SK-N-SH (cell line): ENCODE results near the gene ASB11. TPM values are rescaled to one million over a fixed set of nuclear protein-coding genes. Genes with fewer than 3 reads are reported as not detected.
A peak's percentile ranks its signal among the peaks of the same experiment; 100 is the strongest.

Experiments
- CTCF ChIA-PET: fragments of 300-600, 350-600 bp; formaldehyde crosslinking; extraction: SDS; loops from one replicate; lab custom pipeline; 2021; lab: Yijun Ruan, JAX
- POLR2A ChIA-PET: fragments of 350-600 bp; sonication (Branson Sonifier 250); formaldehyde crosslinking; extraction: SDS; loops from one replicate; lab custom pipeline; 2020; ENCODE audit warnings: antibody characterized with exemption, inconsistent platforms; lab: Yijun Ruan, JAX
- DNase-seq: peaks from one replicate; pipeline ENCODE4 v3.0.0; 2012
- H2AFZ ChIP-seq: fragments of 200-600 bp; sonication (generic); 2 replicates; pipeline ENCODE4 v1.8.1; 2016; ENCODE audit warnings: antibody characterized with exemption, mild to moderate bottlenecking, low read depth
- H3F3A ChIP-seq: fragments of 200-600 bp; sonication (generic); replicated peaks from 2 replicates; pipeline ENCODE3; 2016; ENCODE audit warnings: antibody characterized with exemption, mild to moderate bottlenecking; ENCODE audit not compliant: insufficient read depth
- H3K27ac ChIP-seq, 2 experiments: fragments of 200-500 bp in 1 of 2; fragments of 200-600 bp in 1 of 2; sonication (Bioruptor generic) in 1 of 2; sonication (generic), shearing (Covaris generic) in 1 of 2; 2 replicates each; pipeline versions ENCODE4 v1.5.1 to v1.6.1; 2014 to 2016; ENCODE audit warnings: low read depth in 2 of 2, inconsistent platforms in 1 of 2, low read length in 1 of 2, mild to moderate bottlenecking in 1 of 2, mixed read lengths in 1 of 2
- H3K27me3 ChIP-seq: fragments of 200-600 bp; sonication (generic), shearing (Covaris generic); 2 replicates; pipeline ENCODE4 v1.6.1; 2016; ENCODE audit warnings: mixed run types; ENCODE audit not compliant: insufficient read depth
- H3K36me3 ChIP-seq, 2 experiments: fragments of 200-500 bp in 1 of 2; fragments of 200-600 bp in 1 of 2; sonication (Bioruptor generic) in 1 of 2; sonication (generic) in 1 of 2; replicated peaks in 1 of 2; 2 replicates each; pipeline versions ENCODE3 to v1.5.1; 2014 to 2016; ENCODE audit warnings: low read length in 1 of 2, mild to moderate bottlenecking in 1 of 2; ENCODE audit not compliant: insufficient read depth in 2 of 2, control insufficient read depth in 1 of 2
- H3K4me1 ChIP-seq, 2 experiments: fragments of 200-500 bp in 1 of 2; fragments of 200-600 bp in 1 of 2; sonication (Bioruptor generic) in 1 of 2; sonication (generic), shearing (Covaris generic) in 1 of 2; 2 replicates each; pipeline versions ENCODE4 v1.5.1 to v1.6.1; 2014 to 2016; ENCODE audit warnings: low read depth in 1 of 2, low read length in 1 of 2, mixed run types in 1 of 2; ENCODE audit not compliant: insufficient read depth in 2 of 2, control insufficient read depth in 1 of 2
- H3K4me2 ChIP-seq: fragments of 200-600 bp; sonication (generic), shearing (Covaris generic); 2 replicates; pipeline ENCODE4 v1.6.1; 2017; ENCODE audit warnings: mixed run types
- H3K4me3 ChIP-seq, 2 experiments: fragments of 200-500 bp in 1 of 2; fragments of 200-600 bp in 1 of 2; sonication (Bioruptor generic) in 1 of 2; sonication (generic), shearing (Covaris generic) in 1 of 2; 2 replicates each; pipeline versions ENCODE4 v1.5.1 to v1.8.1; 2014 to 2016; ENCODE audit warnings: low read depth in 2 of 2, inconsistent platforms in 1 of 2, low read length in 1 of 2, mild to moderate bottlenecking in 1 of 2, mixed read lengths in 1 of 2, moderate library complexity in 1 of 2
- H3K79me2 ChIP-seq: fragments of 200-600 bp; sonication (generic); 2 replicates; pipeline ENCODE4 v1.8.1; 2017; ENCODE audit warnings: mild to moderate bottlenecking; ENCODE audit not compliant: insufficient read depth
- H3K9ac ChIP-seq: fragments of 200-600 bp; sonication (generic); 2 replicates; pipeline ENCODE4 v1.6.1; 2017; ENCODE audit warnings: mixed run types
- H3K9me2 ChIP-seq: fragments of 200-600 bp; sonication (generic); 2 replicates; pipeline ENCODE4 v1.6.1; 2017; ENCODE audit warnings: mixed run types
- H3K9me3 ChIP-seq: fragments of 200-600 bp; sonication (generic); 2 replicates; pipeline ENCODE4 v1.6.1; 2017; ENCODE audit warnings: mixed run types, mild to moderate bottlenecking, moderate library complexity
- H4K20me1 ChIP-seq: fragments of 200-600 bp; sonication (generic); 2 replicates; pipeline ENCODE4 v1.6.1; 2017; ENCODE audit warnings: mild to moderate bottlenecking, mixed run types; ENCODE audit not compliant: insufficient read depth
- EZH2phosphoT487 ChIP-seq: fragments of 200-600 bp; sonication (generic); IDR thresholded peaks from 2 replicates; pipeline ENCODE4 v1.6.1; 2017; ENCODE audit warnings: low read depth, mixed run types, mild to moderate bottlenecking, antibody characterized with exemption, moderate library complexity, borderline replicate concordance
- FOSL2 ChIP-seq: IDR thresholded peaks from 2 replicates; pipeline ENCODE4 v1.4.0; 2012; ENCODE audit warnings: low read depth, mild to moderate bottlenecking, moderate library complexity, borderline replicate concordance
- GABPA ChIP-seq: IDR thresholded peaks from 2 replicates; pipeline ENCODE4 v1.4.0; 2012; ENCODE audit warnings: low read depth, mild to moderate bottlenecking
- JUND ChIP-seq: IDR thresholded peaks from 2 replicates; pipeline ENCODE4 v1.4.0; 2012
- MEF2A ChIP-seq: IDR thresholded peaks from 2 replicates; pipeline ENCODE4 v1.4.0; 2012; ENCODE audit warnings: low read depth, borderline replicate concordance
- RCOR1 ChIP-seq: fragments of 150-350 bp; IDR thresholded peaks from 2 replicates; pipeline ENCODE4 v1.6.1; 2017; ENCODE audit warnings: antibody characterized with exemption, low read length
- RXRA ChIP-seq: IDR thresholded peaks from 2 replicates; pipeline ENCODE4 v1.4.0; 2012; ENCODE audit warnings: low read depth, mild to moderate bottlenecking, borderline replicate concordance
- TEAD4 ChIP-seq: IDR thresholded peaks from 2 replicates; pipeline ENCODE4 v1.4.0; 2012; ENCODE audit warnings: mild to moderate bottlenecking, borderline replicate concordance; ENCODE audit not compliant: insufficient read depth
- YY1 ChIP-seq: IDR thresholded peaks from 2 replicates; pipeline ENCODE4 v1.4.0; 2012; ENCODE audit warnings: low read depth, mild to moderate bottlenecking
- WGBS: methylation state at CpG from one replicate; pipeline ENCODE4 v1.1.6; 2017; ENCODE audit warnings: low lambda C conversion rate; 5-methylcytosine and 5-hydroxymethylcytosine counted together
- polyA plus RNA-seq, 3 experiments: library from polyadenylated mRNA; depleted of rRNA; stranded (reverse); fragments of >200 nt; gene quantifications; 2 replicates each; pipeline ENCODE4 v1.2.3, GENCODE V29; 2012
- TF ChIP-seq, protein P1 (sequence below): IDR thresholded peaks from 2 replicates; pipeline ENCODE4; 2012
- TF ChIP-seq, protein P2 (sequence below): IDR thresholded peaks from 2 replicates; pipeline ENCODE4 v1.4.0; 2012; ENCODE audit warnings: low read depth, borderline replicate concordance
- TF ChIP-seq, protein P3 (sequence below): fragments of 150-350 bp; IDR thresholded peaks from 2 replicates; pipeline ENCODE4 v1.6.1; 2016; ENCODE audit warnings: mild to moderate bottlenecking, low read depth, low read length
- TF ChIP-seq, protein P4 (sequence below): IDR thresholded peaks from 2 replicates; pipeline ENCODE4 v1.6.1; 2012; ENCODE audit warnings: mild to moderate bottlenecking, low read depth, low read length, moderate library complexity

The ASB11 gene
- polyA plus RNA-seq, 1 of the 3 experiments (the other 2 are of a cell fraction): not detected

DNA sequence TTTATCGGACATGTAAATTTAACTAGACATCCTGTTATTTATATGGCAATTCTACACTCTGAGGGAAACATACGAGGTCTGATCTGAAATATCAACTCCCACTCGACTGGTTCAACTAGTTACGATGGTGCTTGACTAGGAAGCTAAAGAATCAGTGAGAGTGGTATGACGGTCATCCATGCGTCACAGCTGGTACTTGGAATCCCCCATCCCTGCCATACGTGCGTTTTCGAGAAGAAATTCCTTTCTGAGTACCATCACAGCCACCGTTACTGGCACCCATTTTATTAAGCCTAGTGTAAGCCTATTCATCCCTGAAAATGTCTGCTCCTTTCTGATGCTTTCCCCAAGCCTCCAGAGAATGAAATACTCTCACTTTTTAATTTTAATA lies 20.6 kb upstream of the ASB11 start:
- H3K4me2 ChIP-seq: peak overlapping the region; percentile 63
- POLR2A ChIA-PET: no interaction called here
- peak; percentile 44 for DNase-seq
- H3K36me3 ChIP-seq: peaks cover 0 to 18% of the 10 kb centered on the region in 2 experiments
- no peaks in the 10 kb centered on the region for H3K9me3 ChIP-seq
- H2AFZ ChIP-seq: peak overlapping the region; percentile 74; the same call in 1 of the 2 replicates
- H3F3A ChIP-seq: no peaks in the 10 kb centered on the region
- peak overlapping the region; percentile 65 for H3K27ac ChIP-seq
- peaks cover 24% of the 10 kb centered on the region; the same call in 1 of the 2 replicates for H3K79me2 ChIP-seq
- CTCF ChIA-PET: interaction anchor here (5.4 kb wide), 1 partner anchor 13 kb away, joined by 30 read pairs; no protein-coding TSS in a partner anchor
- H3K4me3 ChIP-seq: peak overlapping the region; percentile 53 to 56
- TF ChIP-seq TEAD4 (no peak), YY1 (no peak), RXRA (no peak), JUND (no peak), GABPA (no peak), FOSL2 (no peak), RCOR1 (no peak), MEF2A (no peak), EZH2phosphoT487 (no peak)
- TF ChIP-seq, protein P1, sequence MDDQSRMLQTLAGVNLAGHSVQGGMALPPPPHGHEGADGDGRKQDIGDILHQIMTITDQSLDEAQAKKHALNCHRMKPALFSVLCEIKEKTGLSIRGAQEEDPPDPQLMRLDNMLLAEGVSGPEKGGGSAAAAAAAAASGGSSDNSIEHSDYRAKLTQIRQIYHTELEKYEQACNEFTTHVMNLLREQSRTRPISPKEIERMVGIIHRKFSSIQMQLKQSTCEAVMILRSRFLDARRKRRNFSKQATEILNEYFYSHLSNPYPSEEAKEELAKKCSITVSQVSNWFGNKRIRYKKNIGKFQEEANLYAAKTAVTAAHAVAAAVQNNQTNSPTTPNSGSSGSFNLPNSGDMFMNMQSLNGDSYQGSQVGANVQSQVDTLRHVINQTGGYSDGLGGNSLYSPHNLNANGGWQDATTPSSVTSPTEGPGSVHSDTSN: no peak
- TF ChIP-seq, protein P2, sequence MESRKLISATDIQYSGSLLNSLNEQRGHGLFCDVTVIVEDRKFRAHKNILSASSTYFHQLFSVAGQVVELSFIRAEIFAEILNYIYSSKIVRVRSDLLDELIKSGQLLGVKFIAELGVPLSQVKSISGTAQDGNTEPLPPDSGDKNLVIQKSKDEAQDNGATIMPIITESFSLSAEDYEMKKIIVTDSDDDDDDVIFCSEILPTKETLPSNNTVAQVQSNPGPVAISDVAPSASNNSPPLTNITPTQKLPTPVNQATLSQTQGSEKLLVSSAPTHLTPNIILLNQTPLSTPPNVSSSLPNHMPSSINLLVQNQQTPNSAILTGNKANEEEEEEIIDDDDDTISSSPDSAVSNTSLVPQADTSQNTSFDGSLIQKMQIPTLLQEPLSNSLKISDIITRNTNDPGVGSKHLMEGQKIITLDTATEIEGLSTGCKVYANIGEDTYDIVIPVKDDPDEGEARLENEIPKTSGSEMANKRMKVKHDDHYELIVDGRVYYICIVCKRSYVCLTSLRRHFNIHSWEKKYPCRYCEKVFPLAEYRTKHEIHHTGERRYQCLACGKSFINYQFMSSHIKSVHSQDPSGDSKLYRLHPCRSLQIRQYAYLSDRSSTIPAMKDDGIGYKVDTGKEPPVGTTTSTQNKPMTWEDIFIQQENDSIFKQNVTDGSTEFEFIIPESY: no peak
- TF ChIP-seq, protein P3, sequence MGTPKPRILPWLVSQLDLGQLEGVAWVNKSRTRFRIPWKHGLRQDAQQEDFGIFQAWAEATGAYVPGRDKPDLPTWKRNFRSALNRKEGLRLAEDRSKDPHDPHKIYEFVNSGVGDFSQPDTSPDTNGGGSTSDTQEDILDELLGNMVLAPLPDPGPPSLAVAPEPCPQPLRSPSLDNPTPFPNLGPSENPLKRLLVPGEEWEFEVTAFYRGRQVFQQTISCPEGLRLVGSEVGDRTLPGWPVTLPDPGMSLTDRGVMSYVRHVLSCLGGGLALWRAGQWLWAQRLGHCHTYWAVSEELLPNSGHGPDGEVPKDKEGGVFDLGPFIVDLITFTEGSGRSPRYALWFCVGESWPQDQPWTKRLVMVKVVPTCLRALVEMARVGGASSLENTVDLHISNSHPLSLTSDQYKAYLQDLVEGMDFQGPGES: no peak
- TF ChIP-seq, protein P4, sequence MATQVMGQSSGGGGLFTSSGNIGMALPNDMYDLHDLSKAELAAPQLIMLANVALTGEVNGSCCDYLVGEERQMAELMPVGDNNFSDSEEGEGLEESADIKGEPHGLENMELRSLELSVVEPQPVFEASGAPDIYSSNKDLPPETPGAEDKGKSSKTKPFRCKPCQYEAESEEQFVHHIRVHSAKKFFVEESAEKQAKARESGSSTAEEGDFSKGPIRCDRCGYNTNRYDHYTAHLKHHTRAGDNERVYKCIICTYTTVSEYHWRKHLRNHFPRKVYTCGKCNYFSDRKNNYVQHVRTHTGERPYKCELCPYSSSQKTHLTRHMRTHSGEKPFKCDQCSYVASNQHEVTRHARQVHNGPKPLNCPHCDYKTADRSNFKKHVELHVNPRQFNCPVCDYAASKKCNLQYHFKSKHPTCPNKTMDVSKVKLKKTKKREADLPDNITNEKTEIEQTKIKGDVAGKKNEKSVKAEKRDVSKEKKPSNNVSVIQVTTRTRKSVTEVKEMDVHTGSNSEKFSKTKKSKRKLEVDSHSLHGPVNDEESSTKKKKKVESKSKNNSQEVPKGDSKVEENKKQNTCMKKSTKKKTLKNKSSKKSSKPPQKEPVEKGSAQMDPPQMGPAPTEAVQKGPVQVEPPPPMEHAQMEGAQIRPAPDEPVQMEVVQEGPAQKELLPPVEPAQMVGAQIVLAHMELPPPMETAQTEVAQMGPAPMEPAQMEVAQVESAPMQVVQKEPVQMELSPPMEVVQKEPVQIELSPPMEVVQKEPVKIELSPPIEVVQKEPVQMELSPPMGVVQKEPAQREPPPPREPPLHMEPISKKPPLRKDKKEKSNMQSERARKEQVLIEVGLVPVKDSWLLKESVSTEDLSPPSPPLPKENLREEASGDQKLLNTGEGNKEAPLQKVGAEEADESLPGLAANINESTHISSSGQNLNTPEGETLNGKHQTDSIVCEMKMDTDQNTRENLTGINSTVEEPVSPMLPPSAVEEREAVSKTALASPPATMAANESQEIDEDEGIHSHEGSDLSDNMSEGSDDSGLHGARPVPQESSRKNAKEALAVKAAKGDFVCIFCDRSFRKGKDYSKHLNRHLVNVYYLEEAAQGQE: no peak
- no peaks in the 10 kb centered on the region for H3K4me1 ChIP-seq
- no peaks in the 10 kb centered on the region for H4K20me1 ChIP-seq
- no peaks in the 10 kb centered on the region for H3K9me2 ChIP-seq
- peak overlapping the region; percentile 64 for H3K9ac ChIP-seq
- peaks cover 2% of the 10 kb centered on the region; the same call in 1 of the 2 replicates for H3K27me3 ChIP-seq
- under 1% methylated on average over 10 of the region's 10 CpGs for WGBS
